ENCODE data around the gene SHQ1.
"Not testable (repeated sequence)": the region's sequence is repeated elsewhere in the genome, so short reads cannot be mapped to it uniquely, and the experiment has no call there.

The SHQ1 gene

DNA sequence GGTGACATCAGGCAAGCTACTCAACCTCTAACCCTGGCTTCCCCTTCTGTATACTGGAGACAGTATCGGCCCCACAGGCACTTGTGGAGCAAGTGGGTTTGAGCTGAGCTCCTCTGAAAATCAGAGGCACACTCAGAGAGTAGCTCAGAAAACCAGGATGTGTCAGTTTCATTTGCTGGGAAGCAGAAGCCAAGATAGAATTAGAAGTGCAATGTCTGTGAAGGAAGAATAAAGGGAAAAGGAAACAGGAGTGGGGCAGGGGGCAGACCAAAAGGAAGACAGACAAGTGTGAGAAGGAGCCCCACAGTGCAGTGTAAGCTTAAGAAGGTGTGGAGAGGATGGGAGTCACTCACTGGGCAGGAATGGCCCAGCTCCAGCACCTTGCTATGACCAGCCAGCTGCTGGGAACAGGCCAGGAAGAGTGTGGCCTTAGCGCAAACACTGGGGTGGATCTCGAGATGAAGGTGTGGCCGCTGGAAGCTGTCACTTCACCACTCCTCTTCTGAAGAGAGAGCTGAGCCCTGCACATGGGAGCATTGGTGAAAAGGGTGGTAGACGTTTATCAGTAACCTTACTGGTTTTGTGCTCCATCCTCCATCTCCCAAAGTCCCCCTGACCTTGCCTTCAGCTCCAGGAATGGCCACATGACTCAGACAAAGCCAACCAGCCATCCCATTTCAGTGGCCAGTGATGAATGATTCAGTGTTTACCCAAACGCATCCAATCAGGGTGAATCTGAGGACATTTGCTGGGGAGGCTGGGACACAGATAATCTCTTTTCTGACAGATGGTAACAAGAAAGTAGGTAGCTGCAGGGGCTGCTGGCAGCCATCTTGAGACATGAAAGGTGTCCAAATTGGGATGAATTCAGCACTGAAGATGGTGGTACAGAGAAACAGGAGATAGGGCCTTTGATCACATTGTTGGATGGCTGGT, 108.4 kb downstream of the SHQ1 start:
- Mint-ChIP-seq H3K36me3 (ENCODE audit: low read depth) (no peaks in the 10 kb centered on the region), H3K4me3 (peak overlapping the region; percentile 88), H3K9me3 (peaks cover 4% of the 10 kb centered on the region), H3K27ac (peak overlapping the region; percentile 87), H3K4me1 (ENCODE audit: low read depth) (peaks cover 14% of the 10 kb centered on the region), H3K27me3 (ENCODE audit: low read depth) (no peaks in the 10 kb centered on the region)
- no peak for DNase-seq (ENCODE audit: low spot score)

DNA sequence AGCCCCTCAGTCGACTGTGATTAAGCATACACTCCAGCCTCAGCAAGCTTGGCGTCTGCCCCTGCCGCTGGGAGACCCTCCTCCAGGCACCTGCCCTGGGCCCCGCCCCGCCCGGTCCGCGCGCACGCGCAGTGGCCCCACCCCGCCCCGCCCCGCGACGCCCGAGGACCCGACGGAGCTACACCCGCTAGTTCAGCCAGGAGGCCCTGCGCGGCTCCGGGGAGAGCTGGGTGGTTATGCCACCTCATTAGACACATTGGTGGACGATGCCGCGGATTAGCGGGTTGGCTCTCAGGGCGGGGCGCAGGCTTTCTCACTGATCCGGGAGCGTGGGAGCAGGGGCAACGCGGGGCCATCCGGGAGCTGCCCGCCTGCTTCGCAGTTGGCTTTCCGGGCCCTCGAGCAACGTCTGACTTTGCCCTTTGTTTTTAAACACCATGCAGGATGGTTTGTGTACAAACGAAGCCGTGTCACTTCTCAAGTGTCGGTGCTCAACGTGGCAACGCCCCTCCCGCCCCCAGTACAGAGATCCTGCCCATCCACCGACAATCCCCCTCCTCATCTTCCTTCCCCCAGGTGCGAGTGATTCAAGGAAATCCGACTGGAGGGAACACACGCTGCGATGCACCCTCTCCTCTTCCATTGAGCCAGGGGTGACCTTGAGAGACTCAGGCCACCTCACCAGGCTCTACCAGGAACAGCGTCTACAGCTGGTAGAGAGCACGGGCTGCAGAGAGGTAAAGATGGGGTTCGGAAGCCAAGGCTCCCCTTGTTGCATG, 109.3 kb downstream of the SHQ1 start:
- peaks cover 14% of the 10 kb centered on the region for H3K4me1 Mint-ChIP-seq (ENCODE audit: low read depth)
- H3K9me3 Mint-ChIP-seq = peaks cover 10% of the 10 kb centered on the region
- no peaks in the 10 kb centered on the region for H3K36me3 Mint-ChIP-seq (ENCODE audit: low read depth)
- peak overlapping the region; percentile 88 for H3K4me3 Mint-ChIP-seq
- peak; percentile 70 for DNase-seq (ENCODE audit: low spot score)
- no peaks in the 10 kb centered on the region for H3K27me3 Mint-ChIP-seq (ENCODE audit: low read depth)
- peak overlapping the region; percentile 87 for H3K27ac Mint-ChIP-seq

DNA sequence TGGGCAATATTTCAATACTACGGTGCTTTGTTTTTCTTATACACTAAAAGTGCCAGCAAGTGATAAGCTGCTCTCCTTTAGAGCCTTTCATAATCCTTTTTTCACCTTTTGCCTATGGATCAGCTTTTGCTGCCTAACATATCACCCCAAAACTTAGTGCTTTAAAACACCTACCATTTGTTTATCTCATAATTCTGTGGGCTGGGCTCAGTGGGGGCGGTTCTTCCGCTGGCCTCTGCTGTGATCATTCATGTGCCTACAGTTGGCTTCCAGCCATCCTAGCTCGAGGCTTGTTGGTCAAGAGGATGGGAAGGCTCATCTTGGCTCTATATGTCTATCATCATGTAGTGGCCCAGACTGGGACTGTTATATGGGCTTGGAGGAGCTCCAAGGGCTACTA, 113.2 kb downstream of the SHQ1 start:
- DNase-seq (ENCODE audit: low spot score); H3K36me3 Mint-ChIP-seq (ENCODE audit: low read depth); H3K27me3 Mint-ChIP-seq (ENCODE audit: low read depth); H3K27ac Mint-ChIP-seq; H3K4me3 Mint-ChIP-seq: not testable (repeated sequence)
- H3K4me1 Mint-ChIP-seq (ENCODE audit: low read depth) = peaks cover 13% of the 10 kb centered on the region
- H3K9me3 Mint-ChIP-seq = peaks cover 28% of the 10 kb centered on the region

GRCh38 chr3:72733676-72734075, 114.6 kb downstream of the SHQ1 start:
- Mint-ChIP-seq H3K9me3 (peaks cover 28% of the 10 kb centered on the region), H3K36me3 (ENCODE audit: low read depth) (no peaks in the 10 kb centered on the region), H3K27ac (no peak overlapping the region), H3K4me1 (ENCODE audit: low read depth) (peaks cover 4% of the 10 kb centered on the region), H3K27me3 (ENCODE audit: low read depth) (no peaks in the 10 kb centered on the region), H3K4me3 (no peak overlapping the region)
- DNase-seq (ENCODE audit: low spot score) = no peak

GRCh38 chr3:72732666-72733345, 115.4 kb downstream of the SHQ1 start:
- H3K4me3 Mint-ChIP-seq; H3K36me3 Mint-ChIP-seq (ENCODE audit: low read depth); H3K27me3 Mint-ChIP-seq (ENCODE audit: low read depth); H3K4me1 Mint-ChIP-seq (ENCODE audit: low read depth); H3K27ac Mint-ChIP-seq; DNase-seq (ENCODE audit: low spot score): not testable (repeated sequence)
- peaks cover 28% of the 10 kb centered on the region for H3K9me3 Mint-ChIP-seq

GRCh38 chr3:72728958-72729467, 119.2 kb downstream of the SHQ1 start:
- Mint-ChIP-seq H3K27me3 (ENCODE audit: low read depth) (no peaks in the 10 kb centered on the region), H3K4me3 (no peak overlapping the region), H3K27ac (no peak overlapping the region), H3K4me1 (ENCODE audit: low read depth) (peaks cover 4% of the 10 kb centered on the region), H3K9me3 (peaks cover 19% of the 10 kb centered on the region), H3K36me3 (ENCODE audit: low read depth) (no peaks in the 10 kb centered on the region)
- no peak for DNase-seq (ENCODE audit: low spot score)

DNA sequence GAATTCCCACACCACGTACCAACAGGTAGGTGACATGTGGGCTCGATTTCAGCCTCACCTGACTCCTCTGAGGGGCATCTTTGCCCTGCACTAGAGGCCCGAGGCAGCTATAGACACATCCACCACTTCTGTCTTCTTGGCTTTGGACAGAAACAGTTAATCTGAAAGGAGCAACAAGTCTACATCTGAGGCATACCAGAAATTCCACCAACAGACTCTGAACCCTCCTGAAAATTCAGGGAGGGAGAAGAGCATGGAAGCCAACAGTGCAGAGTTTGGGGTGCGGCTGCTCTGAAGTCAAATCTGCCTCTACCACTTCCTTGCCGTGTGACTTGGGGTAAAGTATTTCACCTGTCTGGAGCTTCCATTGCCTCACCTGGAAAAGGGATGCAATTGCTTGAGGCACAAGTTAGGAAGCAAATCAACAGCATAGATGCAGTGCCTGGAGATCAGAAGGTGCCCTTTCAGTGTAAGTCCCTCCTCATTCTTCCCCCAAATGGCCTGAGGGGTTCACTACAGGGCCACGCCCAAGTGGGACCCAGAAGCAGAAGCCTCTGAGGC, 119.8 kb downstream of the SHQ1 start:
- no peak overlapping the region for H3K27ac Mint-ChIP-seq
- peaks cover 8% of the 10 kb centered on the region for H3K4me1 Mint-ChIP-seq (ENCODE audit: low read depth)
- H3K4me3 Mint-ChIP-seq = no peak overlapping the region
- peaks cover 15% of the 10 kb centered on the region for H3K9me3 Mint-ChIP-seq
- H3K27me3 Mint-ChIP-seq (ENCODE audit: low read depth) = no peaks in the 10 kb centered on the region
- H3K36me3 Mint-ChIP-seq (ENCODE audit: low read depth) = no peaks in the 10 kb centered on the region
- no peak for DNase-seq (ENCODE audit: low spot score)

DNA sequence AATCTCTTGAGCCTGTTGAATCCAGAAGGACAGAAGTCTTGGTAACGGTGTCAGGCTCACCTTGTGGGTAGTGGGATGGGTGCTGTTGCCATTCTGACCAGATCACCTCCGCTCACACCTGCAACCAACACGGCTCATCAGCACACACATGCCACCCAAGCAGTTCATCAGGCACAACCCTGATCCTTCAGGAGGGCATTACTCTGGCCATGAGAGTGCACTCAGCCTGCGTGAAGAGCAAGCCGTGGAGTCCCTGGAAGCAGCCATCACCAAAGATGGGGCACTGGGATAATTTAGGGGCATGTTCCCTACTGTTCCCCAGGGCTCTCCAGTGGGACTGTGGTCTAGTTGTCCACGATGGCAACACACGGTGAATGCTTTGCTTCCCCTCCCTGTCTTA, 120.5 kb downstream of the SHQ1 start:
- DNase-seq (ENCODE audit: low spot score) = no peak
- Mint-ChIP-seq H3K27me3 (ENCODE audit: low read depth) (no peaks in the 10 kb centered on the region), H3K4me3 (no peak overlapping the region), H3K36me3 (ENCODE audit: low read depth) (no peaks in the 10 kb centered on the region), H3K27ac (no peak overlapping the region), H3K4me1 (ENCODE audit: low read depth) (peaks cover 11% of the 10 kb centered on the region), H3K9me3 (peaks cover 8% of the 10 kb centered on the region)

DNA sequence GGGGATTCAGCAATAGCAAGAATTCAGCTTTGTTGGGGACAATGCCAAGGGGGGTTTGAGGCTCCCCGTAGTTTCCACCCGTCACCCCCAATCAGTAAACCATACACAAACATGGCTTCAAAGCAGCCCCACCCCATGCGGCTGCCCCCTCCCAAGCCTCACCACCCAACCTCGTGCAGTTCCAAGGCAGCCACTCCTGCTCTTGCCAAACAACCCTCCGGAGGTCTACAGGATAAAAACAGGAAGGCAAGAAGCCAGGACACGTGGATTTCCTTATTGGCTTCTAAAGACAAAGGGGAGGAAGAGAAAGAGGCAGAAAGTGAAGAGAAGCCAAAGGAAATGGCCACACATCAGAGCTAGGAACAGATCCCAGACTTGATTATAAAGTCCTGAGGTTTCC, 121.1 kb downstream of the SHQ1 start:
- H3K27me3 Mint-ChIP-seq (ENCODE audit: low read depth) = no peaks in the 10 kb centered on the region
- no peak for DNase-seq (ENCODE audit: low spot score)
- no peaks in the 10 kb centered on the region for H3K36me3 Mint-ChIP-seq (ENCODE audit: low read depth)
- H3K27ac Mint-ChIP-seq = no peak overlapping the region
- peaks cover 11% of the 10 kb centered on the region for H3K4me1 Mint-ChIP-seq (ENCODE audit: low read depth)
- H3K4me3 Mint-ChIP-seq = no peak overlapping the region
- peaks cover 5% of the 10 kb centered on the region for H3K9me3 Mint-ChIP-seq

GRCh38 chr3:72725229-72725628, 123.0 kb downstream of the SHQ1 start:
- Mint-ChIP-seq H3K9me3 (no peaks in the 10 kb centered on the region), H3K36me3 (ENCODE audit: low read depth) (no peaks in the 10 kb centered on the region), H3K4me1 (ENCODE audit: low read depth) (peaks cover 11% of the 10 kb centered on the region), H3K4me3 (no peak overlapping the region), H3K27ac (no peak overlapping the region), H3K27me3 (ENCODE audit: low read depth) (no peaks in the 10 kb centered on the region)
- no peak for DNase-seq (ENCODE audit: low spot score)

GRCh38 chr3:72724070-72724469, 124.2 kb downstream of the SHQ1 start:
- H3K36me3 Mint-ChIP-seq (ENCODE audit: low read depth) = no peaks in the 10 kb centered on the region
- no peak for DNase-seq (ENCODE audit: low spot score)
- H3K9me3 Mint-ChIP-seq = no peaks in the 10 kb centered on the region
- peaks cover 11% of the 10 kb centered on the region for H3K4me1 Mint-ChIP-seq (ENCODE audit: low read depth)
- no peaks in the 10 kb centered on the region for H3K27me3 Mint-ChIP-seq (ENCODE audit: low read depth)
- no peak overlapping the region for H3K4me3 Mint-ChIP-seq
- no peak overlapping the region for H3K27ac Mint-ChIP-seq

DNA sequence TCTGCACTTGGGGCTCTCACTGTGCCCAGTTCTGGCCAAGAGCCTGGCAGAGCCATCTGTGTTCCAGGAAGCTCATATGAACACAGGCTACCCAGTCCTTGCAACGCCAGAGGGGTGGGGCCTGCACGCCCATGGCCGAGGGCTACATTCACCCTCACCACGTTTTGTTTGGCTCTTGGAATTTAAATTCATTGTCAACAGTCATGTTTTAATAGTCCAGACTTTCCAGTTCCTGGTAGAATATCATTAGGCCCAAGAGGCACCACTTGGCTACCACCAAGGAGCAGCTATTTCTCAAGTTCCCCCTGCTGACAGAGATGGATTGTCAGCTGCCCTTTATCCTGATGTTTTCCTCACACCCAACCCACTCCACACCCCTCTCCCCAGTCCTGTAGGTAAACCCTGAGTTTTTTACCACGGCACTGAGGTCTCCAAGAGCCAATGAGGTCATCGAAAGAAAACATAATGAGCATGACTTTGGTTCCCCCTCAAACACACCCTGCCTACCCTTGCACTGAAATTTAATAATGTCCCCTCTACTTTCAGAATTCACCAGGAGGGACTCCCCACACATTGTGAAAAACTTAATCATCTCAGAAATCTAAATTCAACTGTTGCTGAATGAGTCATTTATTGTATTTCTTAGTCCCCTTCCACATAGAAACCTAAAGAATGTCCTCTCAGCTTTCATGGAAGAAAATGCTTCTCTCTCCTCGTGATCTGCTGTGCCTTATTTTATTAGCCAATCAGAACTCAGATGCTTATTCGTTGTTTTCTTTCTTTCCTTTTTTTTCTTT, 125.1 kb downstream of the SHQ1 start:
- Mint-ChIP-seq H3K27me3 (ENCODE audit: low read depth) (no peaks in the 10 kb centered on the region), H3K36me3 (ENCODE audit: low read depth) (no peaks in the 10 kb centered on the region), H3K4me1 (ENCODE audit: low read depth) (peaks cover 11% of the 10 kb centered on the region), H3K27ac (peak overlapping the region; percentile 50), H3K9me3 (no peaks in the 10 kb centered on the region), H3K4me3 (no peak overlapping the region)
- peak; percentile 28 for DNase-seq (ENCODE audit: low spot score)

Data from T-helper 2 cell treated with Interferon-gamma antibody and Interleukin-4, amounts not matched to agents 5 μg/mL and 100 μg/mL, for 36 hours (primary cell).